ENCODE measurements around the gene OR4K2. TPM values are rescaled to one million over a fixed set of nuclear protein-coding genes. Genes with fewer than 3 reads are reported as not detected.

The OR4K2 gene
- total RNA-seq, 1 donor from 2014 or later: not detected

DNA sequence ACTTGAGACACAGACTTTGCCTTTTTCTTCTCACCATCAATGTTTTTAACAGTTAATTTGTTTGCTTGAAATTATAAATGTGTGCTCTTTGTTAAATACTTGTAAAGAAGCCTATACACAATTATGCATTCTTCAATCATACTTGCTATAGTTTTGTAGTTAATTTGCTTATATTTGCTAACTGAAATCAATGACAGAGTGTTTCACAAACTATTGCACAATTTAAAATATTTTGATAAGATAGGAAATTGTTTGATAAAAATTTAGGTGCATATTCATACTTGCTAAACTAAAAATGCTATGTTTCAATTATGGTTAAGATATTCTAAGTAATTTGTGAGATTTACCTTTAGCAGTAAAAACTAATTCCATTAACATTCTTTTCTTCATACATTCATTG, 31.7 kb downstream of the OR4K2 start:
- DNase-seq (ENCODE audit: low read depth, low spot score): no peak
- H3K4me3 Mint-ChIP-seq: no peak overlapping the region
- peaks cover 60% of the 10 kb centered on the region for H3K9me3 Mint-ChIP-seq
- H3K36me3 Mint-ChIP-seq (ENCODE audit: low read depth): peaks cover 16% of the 10 kb centered on the region
- no peaks in the 10 kb centered on the region for H3K4me1 Mint-ChIP-seq
- TF ChIP-seq, protein P1, sequence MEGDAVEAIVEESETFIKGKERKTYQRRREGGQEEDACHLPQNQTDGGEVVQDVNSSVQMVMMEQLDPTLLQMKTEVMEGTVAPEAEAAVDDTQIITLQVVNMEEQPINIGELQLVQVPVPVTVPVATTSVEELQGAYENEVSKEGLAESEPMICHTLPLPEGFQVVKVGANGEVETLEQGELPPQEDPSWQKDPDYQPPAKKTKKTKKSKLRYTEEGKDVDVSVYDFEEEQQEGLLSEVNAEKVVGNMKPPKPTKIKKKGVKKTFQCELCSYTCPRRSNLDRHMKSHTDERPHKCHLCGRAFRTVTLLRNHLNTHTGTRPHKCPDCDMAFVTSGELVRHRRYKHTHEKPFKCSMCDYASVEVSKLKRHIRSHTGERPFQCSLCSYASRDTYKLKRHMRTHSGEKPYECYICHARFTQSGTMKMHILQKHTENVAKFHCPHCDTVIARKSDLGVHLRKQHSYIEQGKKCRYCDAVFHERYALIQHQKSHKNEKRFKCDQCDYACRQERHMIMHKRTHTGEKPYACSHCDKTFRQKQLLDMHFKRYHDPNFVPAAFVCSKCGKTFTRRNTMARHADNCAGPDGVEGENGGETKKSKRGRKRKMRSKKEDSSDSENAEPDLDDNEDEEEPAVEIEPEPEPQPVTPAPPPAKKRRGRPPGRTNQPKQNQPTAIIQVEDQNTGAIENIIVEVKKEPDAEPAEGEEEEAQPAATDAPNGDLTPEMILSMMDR (conservative IDR thresholded peaks at IDR 0.05): no peak
- H3K27ac Mint-ChIP-seq (ENCODE audit: unreplicated experiment): no peak overlapping the region
- no peaks in the 10 kb centered on the region for H3K27me3 Mint-ChIP-seq (ENCODE audit: low read depth)

DNA sequence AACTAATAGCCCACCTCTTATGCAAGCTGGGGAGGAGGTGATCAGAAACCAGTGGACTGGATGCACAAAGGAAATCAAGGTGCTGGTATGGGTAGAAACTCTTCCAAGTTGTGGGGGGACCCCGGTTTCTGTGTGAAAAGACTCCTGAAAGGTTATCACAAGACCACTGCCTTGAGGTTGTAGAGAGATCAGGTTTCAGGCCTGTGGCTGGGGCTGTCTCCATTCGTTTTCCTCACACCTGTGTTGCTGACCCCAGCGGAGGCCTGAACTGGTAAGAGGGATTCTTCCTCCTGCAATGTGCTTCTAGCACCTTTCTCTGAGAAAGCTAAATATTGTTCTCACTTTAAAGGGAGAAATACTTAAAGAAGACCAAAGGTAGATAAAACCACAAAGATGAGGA, 36.2 kb downstream of the OR4K2 start:
- no peak overlapping the region for H3K27ac Mint-ChIP-seq (ENCODE audit: unreplicated experiment)
- peaks cover 20% of the 10 kb centered on the region for H3K36me3 Mint-ChIP-seq (ENCODE audit: low read depth)
- H3K9me3 Mint-ChIP-seq: peaks cover 52% of the 10 kb centered on the region
- DNase-seq (ENCODE audit: low read depth, low spot score): no peak
- no peaks in the 10 kb centered on the region for H3K4me1 Mint-ChIP-seq
- no peaks in the 10 kb centered on the region for H3K27me3 Mint-ChIP-seq (ENCODE audit: low read depth)
- TF ChIP-seq, protein P1 (conservative IDR thresholded peaks at IDR 0.05): no peak
- H3K4me3 Mint-ChIP-seq: no peak overlapping the region

DNA sequence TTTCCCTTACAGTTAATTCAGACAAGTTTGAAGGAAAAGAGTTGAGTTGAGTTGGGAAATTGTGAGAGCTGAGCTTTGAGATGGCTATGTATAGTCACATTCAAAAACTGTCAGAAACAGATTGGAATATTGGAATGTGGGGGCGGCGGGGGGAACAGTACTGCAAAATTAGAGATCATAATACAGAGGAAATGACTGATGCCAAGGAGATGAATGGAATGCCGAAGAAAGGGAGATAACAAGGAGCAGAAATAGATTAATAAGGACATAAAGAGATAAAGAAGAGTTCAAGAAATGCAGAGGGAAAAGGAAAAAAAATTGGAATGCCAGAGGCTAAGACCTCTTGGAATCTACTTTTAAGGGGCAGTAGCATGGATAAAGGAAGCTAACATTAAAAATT, 42.3 kb downstream of the OR4K2 start:
- H3K4me1 Mint-ChIP-seq: no peaks in the 10 kb centered on the region
- no peak for DNase-seq (ENCODE audit: low read depth, low spot score)
- no peaks in the 10 kb centered on the region for H3K27me3 Mint-ChIP-seq (ENCODE audit: low read depth)
- TF ChIP-seq, protein P1 (conservative IDR thresholded peaks at IDR 0.05): no peak
- H3K27ac Mint-ChIP-seq (ENCODE audit: unreplicated experiment): no peak overlapping the region
- peaks cover 10% of the 10 kb centered on the region for H3K9me3 Mint-ChIP-seq
- no peak overlapping the region for H3K4me3 Mint-ChIP-seq
- H3K36me3 Mint-ChIP-seq (ENCODE audit: low read depth): peaks cover 5% of the 10 kb centered on the region

DNA sequence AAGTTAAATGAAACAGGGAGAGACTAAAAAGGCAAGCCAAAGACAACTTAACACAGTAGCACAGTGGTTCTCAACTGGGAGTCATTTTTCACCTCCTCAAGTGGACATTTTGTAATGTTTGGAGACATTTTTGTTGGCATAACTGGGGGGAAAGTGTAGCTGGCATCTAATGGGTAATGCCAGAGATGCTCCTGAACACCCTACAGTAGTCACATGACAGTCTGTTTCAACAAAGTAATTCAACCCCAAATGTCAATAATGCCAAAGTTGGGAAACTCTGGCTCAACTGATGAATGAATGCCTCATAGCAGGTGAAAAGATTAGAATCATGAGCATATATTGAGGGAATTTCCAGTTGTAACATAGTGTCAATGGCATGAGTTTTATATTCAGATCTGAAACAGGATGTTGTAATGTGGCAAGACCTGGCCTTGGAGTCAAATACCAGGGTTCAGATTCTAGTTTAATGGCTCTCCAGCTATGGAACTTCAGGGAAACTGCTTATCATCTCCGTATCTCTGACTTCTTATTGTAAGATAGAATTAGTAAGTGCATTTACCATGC, 43.1 kb downstream of the OR4K2 start:
- Mint-ChIP-seq H3K4me3 (no peak overlapping the region), H3K9me3 (peaks cover 9% of the 10 kb centered on the region), H3K27ac (ENCODE audit: unreplicated experiment) (no peak overlapping the region), H3K27me3 (ENCODE audit: low read depth) (no peaks in the 10 kb centered on the region), H3K36me3 (ENCODE audit: low read depth) (peaks cover 3% of the 10 kb centered on the region), H3K4me1 (no peaks in the 10 kb centered on the region)
- no peak for DNase-seq (ENCODE audit: low read depth, low spot score)
- TF ChIP-seq, protein P1 (conservative IDR thresholded peaks at IDR 0.05): no peak

DNA sequence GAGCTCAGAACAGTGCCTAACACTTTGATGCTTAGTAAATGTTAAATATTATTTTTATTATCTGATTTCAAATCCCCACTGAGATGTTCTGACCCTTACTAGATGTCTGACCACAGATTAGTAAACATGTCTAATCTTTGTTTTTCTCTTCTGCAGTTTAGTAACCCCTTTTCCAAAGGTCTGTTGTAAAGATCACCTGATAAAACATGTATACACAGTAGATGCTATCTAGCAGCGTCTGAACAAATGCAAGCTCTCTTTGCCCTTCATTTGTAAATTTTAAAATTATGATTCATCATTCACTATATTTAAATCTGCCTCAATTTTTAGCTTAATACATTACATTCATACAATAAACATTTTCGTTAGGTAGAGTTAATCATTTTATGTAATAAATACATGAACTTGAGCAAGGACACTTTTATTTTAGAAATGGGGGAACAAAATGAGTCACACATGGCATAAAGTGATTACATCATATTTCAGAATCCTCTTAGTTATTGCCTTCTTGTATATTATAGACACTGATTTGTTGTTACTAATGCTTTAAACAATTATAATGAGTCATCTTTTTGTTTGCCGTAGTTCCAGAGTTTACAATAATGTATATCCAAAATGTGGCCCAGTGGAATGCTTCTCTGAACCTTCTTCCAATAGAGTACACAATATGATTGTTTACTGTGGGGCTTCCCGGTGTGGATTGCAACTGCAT, 43.8 kb downstream of the OR4K2 start:
- no peak for DNase-seq (ENCODE audit: low read depth, low spot score)
- Mint-ChIP-seq H3K4me1 (no peaks in the 10 kb centered on the region), H3K36me3 (ENCODE audit: low read depth) (no peaks in the 10 kb centered on the region), H3K9me3 (peaks cover 6% of the 10 kb centered on the region), H3K27me3 (ENCODE audit: low read depth) (no peaks in the 10 kb centered on the region), H3K4me3 (no peak overlapping the region), H3K27ac (ENCODE audit: unreplicated experiment) (no peak overlapping the region)
- TF ChIP-seq, protein P1 (conservative IDR thresholded peaks at IDR 0.05): no peak
